HG03097 (cell line): ENCODE results near the gene EGFLAM.
A peak's percentile ranks its signal among the peaks of the same experiment; 100 is the strongest.
"Not testable (repeated sequence)": the region's sequence is repeated elsewhere in the genome, so short reads cannot be mapped to it uniquely, and the experiment has no call there.

ENCODE experiments used
- ATAC-seq: cut with Tn5 transposase; IDR thresholded peaks from one replicate; pipeline ENCODE4 v1.9.1; 2021; ENCODE audit not compliant: unreplicated experiment, low FRiP score

EGFLAM gene

DNA sequence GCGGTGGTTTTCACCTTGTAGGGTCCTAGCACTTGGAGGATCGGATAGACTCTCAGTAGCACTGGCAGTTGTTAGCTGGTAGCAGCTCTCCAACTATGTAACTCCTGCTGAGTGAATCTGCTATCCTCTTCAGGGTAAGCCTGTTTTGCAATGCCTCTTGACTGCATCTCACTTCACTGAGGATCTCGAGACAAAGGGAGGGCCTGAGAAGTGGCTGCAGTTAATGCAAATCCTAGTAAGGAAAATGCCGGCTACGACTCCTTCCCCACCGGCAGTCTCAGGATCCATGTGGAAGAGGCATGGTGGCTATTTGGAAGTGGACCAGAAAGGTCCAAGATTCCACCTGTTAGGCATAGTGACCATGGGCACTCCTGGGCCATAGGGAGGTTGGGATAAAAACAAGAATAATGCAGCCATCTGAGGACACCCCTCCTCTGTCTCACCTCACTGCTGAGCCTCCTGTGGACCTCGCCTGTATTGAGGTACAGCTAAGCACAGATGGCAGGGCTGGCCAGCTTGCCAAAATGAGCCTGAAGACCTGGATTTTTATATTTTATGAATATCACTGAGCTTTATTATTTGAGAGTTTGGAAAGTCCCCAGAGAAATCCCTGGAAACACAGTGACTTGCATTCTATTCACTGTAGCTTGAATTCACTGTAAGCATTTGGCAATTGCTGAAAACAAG is 152.1 kb downstream of the EGFLAM start:
- ATAC-seq = no peak

DNA sequence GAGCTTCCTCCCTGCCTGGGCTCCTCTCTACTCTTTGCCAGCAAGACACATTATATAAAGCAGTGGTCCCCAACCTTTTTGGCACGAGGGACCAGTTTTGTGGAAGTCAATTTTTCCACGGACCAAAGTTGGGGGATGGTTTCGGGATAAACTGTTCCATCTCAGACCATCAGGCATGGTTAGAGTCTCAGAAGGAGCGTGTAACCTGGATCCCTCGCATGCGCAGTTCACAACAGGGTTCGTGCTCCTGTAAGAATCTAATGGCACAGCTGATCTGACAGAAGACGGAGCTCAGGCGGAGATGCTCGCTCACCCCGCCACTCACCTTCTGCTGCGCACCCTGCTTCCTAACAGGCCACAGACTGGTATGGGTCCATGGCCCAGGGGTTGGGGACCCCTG is 155.3 kb downstream of the EGFLAM start:
- no peak for ATAC-seq

DNA sequence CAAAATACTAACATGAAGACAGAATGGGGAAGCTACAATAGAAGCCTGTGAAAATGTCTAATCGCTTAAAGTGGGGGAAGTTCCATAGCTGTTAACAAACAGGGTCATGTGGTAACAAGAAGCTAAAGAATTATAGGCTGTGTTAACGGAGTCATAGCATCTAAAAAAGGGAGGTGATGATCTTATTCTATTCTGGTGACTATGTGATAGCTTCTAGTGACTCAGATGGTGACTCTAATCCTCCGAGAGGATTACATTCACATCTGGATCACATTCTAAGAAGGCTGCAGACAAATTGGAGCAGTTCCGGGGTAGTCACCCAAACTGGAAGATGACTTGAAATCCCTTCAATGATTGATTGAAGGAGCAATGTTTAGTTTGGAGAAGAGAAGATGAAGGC is 156.0 kb downstream of the EGFLAM start:
- ATAC-seq = no peak

GRCh38 chr5:38415772-38416171 is 157.4 kb downstream of the EGFLAM start:
- not testable (repeated sequence) for ATAC-seq

DNA sequence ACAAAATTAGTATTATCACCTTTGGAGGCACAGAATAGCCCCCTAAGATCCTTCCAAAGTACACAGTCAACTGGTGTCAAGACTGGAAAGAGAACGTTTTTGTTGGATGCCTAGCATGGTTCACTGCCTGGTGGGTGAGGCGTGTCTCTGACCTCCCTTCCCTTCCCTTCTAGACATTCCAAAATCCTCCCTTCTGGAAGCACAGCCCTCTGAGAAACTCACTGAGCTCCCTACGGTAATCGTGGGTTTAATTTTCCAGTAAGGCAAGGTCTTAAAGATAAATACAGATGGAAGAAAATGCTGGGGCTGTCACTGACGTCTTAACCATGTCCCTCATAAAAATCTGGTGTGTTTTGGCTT is 159.3 kb downstream of the EGFLAM start:
- no peak for ATAC-seq

- no peak for ATAC-seq
These were observed 161.9 kb downstream of the EGFLAM start for GRCh38 chr5:38420246-38420645.

- no peak for ATAC-seq
These were observed 162.5 kb downstream of the EGFLAM start for GRCh38 chr5:38420691-38421390.

GRCh38 chr5:38422622-38423021 is 164.3 kb downstream of the EGFLAM start:
- ATAC-seq = no peak

GRCh38 chr5:38423276-38424147 is 165.2 kb downstream of the EGFLAM start:
- ATAC-seq = no peak

GRCh38 chr5:38424148-38425060 is 166.0 kb downstream of the EGFLAM start:
- no peak for ATAC-seq

- ATAC-seq = no peak
These were observed 168.1 kb downstream of the EGFLAM start for GRCh38 chr5:38426490-38426889.

DNA sequence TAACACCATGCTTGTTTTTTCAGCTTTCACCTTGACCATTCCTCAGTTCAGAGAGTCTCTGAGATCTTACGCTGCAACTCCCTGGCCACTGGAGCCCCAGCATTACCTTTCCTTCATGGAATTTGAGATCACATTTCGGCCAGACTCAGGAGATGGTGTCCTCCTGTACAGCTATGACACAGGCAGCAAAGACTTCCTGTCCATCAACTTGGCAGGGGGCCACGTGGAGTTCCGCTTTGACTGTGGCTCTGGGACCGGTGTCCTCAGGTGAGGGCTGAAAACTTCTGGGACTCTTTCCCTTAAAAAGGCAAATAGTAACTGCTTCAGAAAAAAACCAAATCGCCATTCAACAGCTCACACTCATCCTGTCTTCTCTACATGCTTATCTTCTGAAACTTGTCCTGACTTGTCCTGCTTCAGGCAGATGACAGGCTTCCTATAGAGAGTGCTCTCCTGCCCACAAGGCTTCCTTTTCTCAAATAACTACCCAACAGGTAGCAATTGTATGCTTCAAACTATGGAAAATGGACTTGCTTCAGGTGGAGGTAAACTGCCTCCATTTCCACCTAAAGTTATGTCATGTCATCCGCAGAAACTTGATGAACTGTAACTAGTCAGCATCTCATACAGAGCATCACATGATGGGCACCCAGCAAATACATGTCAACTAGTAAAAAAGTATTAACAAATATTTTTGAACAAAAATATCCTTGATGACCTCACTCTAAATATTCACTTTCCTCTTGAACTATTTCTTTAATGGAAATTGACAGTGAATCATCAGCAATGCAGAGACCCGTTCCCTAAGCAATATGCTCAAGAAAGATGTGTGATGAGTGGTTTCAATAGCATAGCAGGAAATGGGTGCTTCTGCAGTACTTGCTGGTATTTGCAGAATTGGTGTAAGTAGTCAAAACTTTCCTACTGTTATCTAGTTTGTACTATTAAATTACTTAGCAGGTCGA is 168.9 kb downstream of the EGFLAM start:
- no peak for ATAC-seq

DNA sequence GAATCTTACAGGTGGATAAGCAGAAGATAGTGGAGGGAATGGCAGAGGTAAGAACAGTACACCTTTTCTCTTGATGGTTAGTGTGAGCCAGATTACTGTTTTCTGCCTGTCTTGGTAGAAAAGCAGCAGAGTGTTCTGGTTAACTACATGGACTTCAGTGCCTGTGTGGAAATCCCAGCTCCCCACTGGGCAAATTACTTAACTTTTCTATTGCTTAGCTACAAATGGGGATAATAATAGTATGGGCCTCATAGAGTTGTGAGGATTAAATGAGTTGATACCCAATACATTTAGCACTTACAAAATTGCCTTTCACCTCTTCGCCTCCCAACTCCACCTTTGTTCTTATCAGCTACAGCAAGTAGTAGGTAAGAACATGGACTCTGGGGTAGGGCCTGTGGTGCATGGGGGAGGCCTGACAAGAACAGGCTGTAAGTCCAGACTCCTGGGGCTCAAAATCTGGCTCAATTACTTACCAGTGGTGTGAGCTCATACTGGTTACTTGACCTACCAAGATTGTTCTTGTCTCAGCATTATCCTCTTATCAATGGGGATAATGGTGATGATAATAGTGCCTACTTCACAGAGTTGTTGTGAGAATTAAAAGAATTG is 173.0 kb downstream of the EGFLAM start:
- no peak for ATAC-seq

- no peak for ATAC-seq
These were observed 175.0 kb downstream of the EGFLAM start for GRCh38 chr5:38433160-38433861.

GRCh38 chr5:38434966-38435705 is 176.8 kb downstream of the EGFLAM start:
- ATAC-seq = no peak

DNA sequence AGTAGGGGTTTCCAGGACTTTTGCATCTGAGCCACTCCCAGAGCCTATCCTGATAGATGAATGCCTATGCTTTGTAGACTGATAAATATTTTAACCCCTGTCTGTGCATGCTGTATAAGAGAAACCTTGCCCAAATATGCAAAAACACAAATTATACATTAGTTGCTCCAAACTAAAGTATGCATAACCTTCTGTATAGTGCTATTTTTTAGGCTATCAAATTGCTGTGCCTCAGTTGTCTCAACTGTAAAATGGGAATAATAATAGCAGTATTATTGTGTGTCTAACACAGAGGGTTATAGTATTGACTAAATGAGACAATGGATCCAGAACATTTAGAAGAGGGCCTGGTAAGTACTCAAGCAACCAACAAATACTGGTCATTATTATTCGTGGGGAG is 180.4 kb downstream of the EGFLAM start:
- no peak for ATAC-seq

DNA sequence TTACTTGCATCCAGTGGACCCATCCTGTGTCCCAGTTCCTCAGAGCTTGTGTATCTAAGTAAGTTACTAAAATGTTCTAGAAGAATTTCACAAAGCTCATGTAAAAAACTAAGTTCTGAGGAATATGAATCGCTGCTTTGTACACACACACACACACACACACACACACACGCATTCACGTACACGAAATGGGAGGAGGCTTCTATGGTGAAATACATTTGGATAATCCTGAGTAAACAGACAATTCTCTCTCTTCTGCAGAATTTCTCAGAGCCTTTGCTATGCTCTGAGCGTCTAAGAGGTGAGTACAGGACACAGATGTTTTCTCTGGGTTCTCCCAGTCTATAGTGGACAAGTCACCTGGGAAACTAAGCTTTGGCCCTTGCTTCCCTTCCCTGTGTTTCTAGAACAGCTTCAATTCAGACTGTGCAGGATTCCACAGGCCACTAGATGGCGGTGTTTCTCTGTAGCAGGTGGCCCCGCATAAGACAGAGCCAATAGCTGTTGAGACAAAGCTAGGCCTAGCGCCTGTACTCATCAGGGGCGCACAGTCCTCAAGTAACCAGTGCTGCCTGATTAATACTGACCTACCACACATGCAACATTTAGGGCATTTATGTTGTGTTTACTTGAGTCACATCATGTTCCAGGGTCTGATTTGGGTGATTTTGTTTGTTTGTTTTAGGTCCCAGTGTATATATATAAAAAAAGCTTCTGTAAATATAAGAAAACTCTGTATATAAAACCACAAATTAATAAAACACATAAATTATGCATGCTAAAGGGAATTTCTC is 183.3 kb downstream of the EGFLAM start:
- peak; percentile 98 for ATAC-seq
